ENCODE data around the gene RASAL3. TPM values are rescaled to one million over a fixed set of nuclear protein-coding genes. Genes with fewer than 3 reads are reported as not detected.

The RASAL3 gene
- total RNA-seq, 2 donors from 2014 or later: 1.7 to 2.5 TPM

DNA sequence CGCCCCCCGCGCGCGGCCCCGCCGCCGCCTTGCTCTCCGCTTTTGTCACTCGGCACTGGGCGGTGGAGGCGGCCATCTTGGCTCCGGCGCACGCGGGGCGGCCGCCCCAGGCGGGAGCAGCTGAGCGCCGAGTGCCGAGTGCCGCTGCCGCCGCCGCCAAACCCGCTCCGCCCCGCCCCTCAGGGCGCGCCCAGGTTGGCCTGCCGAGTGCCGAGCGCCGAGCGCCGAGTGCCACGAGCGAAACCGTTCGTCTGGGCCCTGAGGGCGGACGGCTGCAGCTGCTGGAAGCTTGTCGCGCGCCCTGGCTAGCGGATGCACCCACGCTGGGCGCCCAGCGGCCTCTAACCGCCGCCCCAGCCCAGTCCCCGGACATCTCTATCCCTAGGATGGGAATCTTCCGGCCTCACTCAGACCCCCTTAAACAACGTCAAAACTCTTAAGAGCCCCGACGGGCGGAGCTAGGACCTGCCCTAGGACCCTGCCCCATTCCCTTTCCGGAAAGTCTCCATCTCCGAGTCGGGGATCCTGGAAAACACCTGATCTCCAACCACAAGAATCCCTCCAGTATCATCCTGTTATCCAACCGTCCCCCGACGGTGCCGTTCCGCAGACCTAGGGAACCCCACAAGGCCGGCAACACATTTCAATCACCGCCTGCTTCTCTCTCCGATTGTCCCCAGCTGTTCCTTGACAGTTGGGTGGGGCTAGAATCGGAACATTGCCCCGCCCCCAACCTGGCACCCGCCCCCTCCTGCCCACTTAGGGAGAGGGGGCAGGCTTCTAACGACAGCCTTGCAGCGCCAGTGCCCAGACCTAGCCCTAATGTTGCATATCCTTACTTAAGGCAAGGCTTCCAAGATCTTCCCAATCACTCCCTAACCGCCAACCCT lies 31.5 kb downstream of the RASAL3 start:
- Histone ChIP-seq H3K9ac (ENCODE audit: low read depth in 2 of 2, low read length in 2 of 2) (peak overlapping the region; percentile 79 to 84), H3K27ac (peak overlapping the region; percentile 90), H3K36me3 (no peaks in the 10 kb centered on the region), H3K4me3 (peak overlapping the region; percentile 73), H3K27me3 (no peaks in the 10 kb centered on the region), H3K4me1 (peaks cover 13% of the 10 kb centered on the region), H3K9me3 (no peaks in the 10 kb centered on the region)
- DNase-seq: peak; percentile 93
- intact Hi-C loops (cut with DNase I): no loop called here
- TF ChIP-seq, protein P1, sequence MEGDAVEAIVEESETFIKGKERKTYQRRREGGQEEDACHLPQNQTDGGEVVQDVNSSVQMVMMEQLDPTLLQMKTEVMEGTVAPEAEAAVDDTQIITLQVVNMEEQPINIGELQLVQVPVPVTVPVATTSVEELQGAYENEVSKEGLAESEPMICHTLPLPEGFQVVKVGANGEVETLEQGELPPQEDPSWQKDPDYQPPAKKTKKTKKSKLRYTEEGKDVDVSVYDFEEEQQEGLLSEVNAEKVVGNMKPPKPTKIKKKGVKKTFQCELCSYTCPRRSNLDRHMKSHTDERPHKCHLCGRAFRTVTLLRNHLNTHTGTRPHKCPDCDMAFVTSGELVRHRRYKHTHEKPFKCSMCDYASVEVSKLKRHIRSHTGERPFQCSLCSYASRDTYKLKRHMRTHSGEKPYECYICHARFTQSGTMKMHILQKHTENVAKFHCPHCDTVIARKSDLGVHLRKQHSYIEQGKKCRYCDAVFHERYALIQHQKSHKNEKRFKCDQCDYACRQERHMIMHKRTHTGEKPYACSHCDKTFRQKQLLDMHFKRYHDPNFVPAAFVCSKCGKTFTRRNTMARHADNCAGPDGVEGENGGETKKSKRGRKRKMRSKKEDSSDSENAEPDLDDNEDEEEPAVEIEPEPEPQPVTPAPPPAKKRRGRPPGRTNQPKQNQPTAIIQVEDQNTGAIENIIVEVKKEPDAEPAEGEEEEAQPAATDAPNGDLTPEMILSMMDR (IDR thresholded peaks at IDR 0.05): no peak

DNA sequence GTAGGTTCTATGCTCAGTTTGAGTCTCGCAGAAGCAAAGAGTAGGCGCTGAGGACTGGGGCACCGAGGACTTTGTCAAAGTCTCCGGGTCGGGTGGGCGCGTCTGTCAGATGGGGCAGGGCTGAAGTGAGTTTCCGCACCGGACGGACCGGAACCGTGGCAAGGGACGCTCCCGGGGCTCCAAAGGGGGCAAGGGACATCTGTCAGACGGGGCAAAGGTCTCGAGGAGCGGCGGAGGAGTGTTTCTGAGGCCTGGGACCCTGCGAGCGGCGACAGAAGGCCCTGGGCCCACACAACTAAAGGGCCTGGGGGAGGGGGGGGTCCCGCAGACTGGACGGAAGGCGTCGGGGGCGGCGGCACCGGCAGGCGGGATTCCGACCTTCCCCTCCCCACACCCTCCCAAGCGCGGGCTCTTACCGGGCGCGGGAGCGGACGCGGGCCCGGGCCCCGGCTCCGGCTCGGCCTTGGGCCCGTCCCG lies 32.3 kb downstream of the RASAL3 start:
- H3K9ac ChIP-seq (ENCODE audit: low read depth in 2 of 2, low read length in 2 of 2): peak overlapping the region; percentile 76 to 82
- H3K4me3 ChIP-seq: peak overlapping the region; percentile 85
- peaks cover 2% of the 10 kb centered on the region for H3K36me3 ChIP-seq
- intact Hi-C loops (cut with DNase I): no loop called here
- TF ChIP-seq, protein P1 (IDR thresholded peaks at IDR 0.05): no peak
- H3K27ac ChIP-seq: no peak overlapping the region
- no peaks in the 10 kb centered on the region for H3K9me3 ChIP-seq
- H3K4me1 ChIP-seq: peaks cover 13% of the 10 kb centered on the region
- DNase-seq: no peak
- no peaks in the 10 kb centered on the region for H3K27me3 ChIP-seq

DNA sequence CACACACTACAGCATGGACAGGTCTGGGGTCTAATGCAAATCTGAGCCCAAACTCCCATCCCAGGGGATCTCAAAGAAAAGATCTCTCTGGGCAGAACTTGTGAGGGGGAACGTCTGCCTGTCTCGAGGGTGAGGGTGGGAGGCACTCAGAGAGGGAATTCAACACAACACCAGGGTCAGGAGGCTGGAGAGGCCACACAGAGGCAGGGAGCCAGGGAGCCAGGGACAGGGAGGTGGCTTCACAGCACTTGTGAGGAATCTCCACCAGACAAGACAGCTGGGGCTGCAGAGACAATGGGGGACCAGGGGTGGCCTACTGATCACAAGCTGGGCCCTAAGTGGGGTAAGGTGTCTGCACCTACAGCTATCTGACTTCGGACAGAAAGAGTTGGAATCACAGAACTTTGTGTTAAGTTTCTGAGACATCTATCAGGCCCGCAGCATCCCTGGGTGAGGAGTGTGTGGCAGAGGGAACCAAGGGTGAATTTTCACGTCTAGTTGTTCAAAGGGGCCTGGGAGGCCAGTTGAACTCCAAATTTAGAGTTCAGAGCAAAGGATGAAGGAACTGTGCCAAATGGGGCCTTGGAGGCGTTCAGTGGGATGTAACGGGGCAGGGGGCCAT lies 32.8 kb downstream of the RASAL3 start:
- Histone ChIP-seq H3K4me1 (peaks cover 13% of the 10 kb centered on the region), H3K9ac (ENCODE audit: low read depth in 2 of 2, low read length in 2 of 2) (peak overlapping the region; percentile 76 to 82), H3K36me3 (peaks cover 7% of the 10 kb centered on the region), H3K27ac (no peak overlapping the region), H3K9me3 (no peaks in the 10 kb centered on the region), H3K4me3 (peak overlapping the region; percentile 85), H3K27me3 (no peaks in the 10 kb centered on the region)
- intact Hi-C loops (cut with DNase I): no loop called here
- TF ChIP-seq, protein P1 (IDR thresholded peaks at IDR 0.05): no peak
- no peak for DNase-seq

DNA sequence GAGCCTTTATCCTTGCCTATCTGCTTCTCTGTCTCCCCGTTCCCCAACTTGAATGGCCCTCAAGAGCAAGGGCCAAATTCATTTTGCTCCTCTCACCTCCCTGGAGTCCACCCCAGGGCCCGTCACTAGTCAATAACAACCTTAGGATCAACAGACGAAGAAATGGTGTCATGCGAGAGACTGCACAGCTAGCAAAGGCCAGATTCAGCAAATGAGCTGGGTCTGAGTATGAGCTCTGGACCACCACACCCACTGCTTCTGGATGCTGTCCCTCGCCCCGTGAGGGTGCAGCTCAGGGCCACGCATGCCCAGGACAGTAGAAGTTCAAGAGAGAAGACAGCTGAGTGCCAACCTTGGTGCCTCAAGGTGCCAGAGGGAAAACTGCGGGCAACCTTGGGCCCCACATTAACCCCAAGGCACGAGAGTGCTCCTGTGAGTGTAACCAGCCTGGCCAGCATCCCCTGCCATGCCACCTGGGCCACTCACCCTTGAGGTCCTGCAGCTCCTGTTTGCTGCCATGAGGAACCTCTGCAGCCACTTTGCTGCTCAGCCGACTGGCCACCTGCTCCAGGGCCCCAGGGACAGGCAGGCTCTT lies 33.7 kb downstream of the RASAL3 start:
- no peak overlapping the region for H3K4me3 ChIP-seq
- no peaks in the 10 kb centered on the region for H3K27me3 ChIP-seq
- peak overlapping the region in 1 of 2 donors; percentile 76 for H3K9ac ChIP-seq (ENCODE audit: low read depth in 2 of 2, low read length in 2 of 2)
- DNase-seq: no peak
- peaks cover 7% of the 10 kb centered on the region for H3K36me3 ChIP-seq
- no peak overlapping the region for H3K27ac ChIP-seq
- peaks cover 13% of the 10 kb centered on the region for H3K4me1 ChIP-seq
- TF ChIP-seq, protein P1 (IDR thresholded peaks at IDR 0.05): no peak
- intact Hi-C loops (cut with DNase I): no loop called here
- no peaks in the 10 kb centered on the region for H3K9me3 ChIP-seq

DNA sequence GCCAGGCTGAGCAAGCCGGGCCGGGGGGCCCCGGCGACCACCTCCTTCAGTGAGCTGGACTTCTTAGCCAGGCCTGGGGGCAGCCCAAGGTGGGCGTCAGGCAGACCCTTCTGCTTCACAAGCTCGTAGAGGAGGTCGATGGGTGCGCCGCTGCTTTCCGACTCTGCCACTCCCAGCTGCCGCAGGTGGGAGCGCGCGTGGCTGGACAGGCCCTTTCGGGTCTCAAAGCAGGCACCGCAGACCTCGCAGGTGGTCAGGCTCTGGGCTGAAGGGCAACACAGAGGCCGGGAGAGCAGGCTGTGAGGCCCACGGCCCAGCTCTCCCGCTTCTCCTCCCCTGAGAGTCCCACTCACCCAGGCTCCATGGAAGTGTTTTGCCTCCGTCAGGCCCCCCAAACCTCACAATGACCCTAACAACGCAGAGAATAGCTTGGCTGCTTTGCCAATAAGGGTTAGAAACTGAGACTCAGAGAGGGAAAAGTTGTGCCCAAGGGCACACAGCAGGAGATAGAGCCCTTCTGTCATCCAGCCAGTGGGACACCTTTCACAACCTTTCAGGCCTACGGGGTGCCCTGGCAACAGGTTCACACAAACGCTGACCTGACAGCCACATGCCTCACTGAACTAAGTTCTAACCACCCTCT lies 34.4 kb downstream of the RASAL3 start:
- Histone ChIP-seq H3K27ac (no peak overlapping the region), H3K27me3 (no peaks in the 10 kb centered on the region), H3K9ac (ENCODE audit: low read depth in 2 of 2, low read length in 2 of 2) (no peak overlapping the region), H3K4me1 (peaks cover 13% of the 10 kb centered on the region), H3K36me3 (peaks cover 7% of the 10 kb centered on the region), H3K9me3 (no peaks in the 10 kb centered on the region), H3K4me3 (no peak overlapping the region)
- TF ChIP-seq, protein P1 (IDR thresholded peaks at IDR 0.05): no peak
- DNase-seq: no peak
- intact Hi-C loops (cut with DNase I): loop anchor here (10.0 kb wide), 1 partner anchor 125 kb away; no protein-coding TSS in a partner anchor

All from colonic mucosa (tissue), 4 donors.